Neural cell (in vitro differentiated cells): ENCODE measurements around the gene FGD4. TPM values are rescaled to one million over a fixed set of nuclear protein-coding genes. Genes with fewer than 3 reads are reported as not detected.

Experiments
- H2AFZ ChIP-seq: fragments of 200-600, 300-800 bp; sonication (generic), shearing (Covaris generic); 2 replicates; pipeline ENCODE4 v1.6.0; 2014; ENCODE audit warnings: low read depth, mild to moderate bottlenecking, antibody characterized with exemption, low read length, moderate library complexity
- H3F3A ChIP-seq: fragments of 200-600 bp; shearing (Covaris generic); 2 replicates; pipeline ENCODE4 v1.6.1; 2016; ENCODE audit warnings: mild to moderate bottlenecking, moderate library complexity, mixed read lengths, antibody characterized with exemption, low read length; ENCODE audit not compliant: insufficient read depth, poor library complexity, severe bottlenecking
- H3K27ac ChIP-seq: fragments of 200-600, 300-800 bp; sonication (generic), shearing (Covaris generic); 2 replicates; pipeline ENCODE4 v1.5.1; 2014; ENCODE audit warnings: mild to moderate bottlenecking, low read length, moderate library complexity
- H3K27me3 ChIP-seq: fragments of 300-800, 200-600 bp; sonication (generic), shearing (Covaris generic); 2 replicates; pipeline ENCODE4 v1.6.0; 2014; ENCODE audit warnings: mild to moderate bottlenecking, low read depth, low read length, moderate library complexity; ENCODE audit not compliant: insufficient read depth
- H3K36me3 ChIP-seq: fragments of 300-800, 200-600 bp; sonication (generic), shearing (Covaris generic); 2 replicates; pipeline ENCODE4 v1.5.1; 2014; ENCODE audit warnings: mild to moderate bottlenecking, antibody characterized with exemption, low read length, moderate library complexity; ENCODE audit not compliant: insufficient read depth
- H3K4me2 ChIP-seq: fragments of 300-800, 200-600 bp; sonication (generic), shearing (Covaris generic); 2 replicates; pipeline ENCODE4 v1.6.0; 2014; ENCODE audit warnings: mild to moderate bottlenecking, low read length
- H3K4me3 ChIP-seq: fragments of 300-800, 200-600 bp; sonication (generic), shearing (Covaris generic); 2 replicates; pipeline ENCODE4 v1.5.1; 2014; ENCODE audit warnings: mild to moderate bottlenecking, low read length, moderate library complexity
- H3K79me2 ChIP-seq: fragments of 200-600 bp; shearing (Covaris generic); replicated peaks from 2 replicates; pipeline ENCODE4 v1.6.0; 2014; ENCODE audit warnings: mild to moderate bottlenecking, low read length, moderate library complexity; ENCODE audit not compliant: insufficient read depth
- H3K9ac ChIP-seq: fragments of 300-800, 200-600 bp; sonication (generic), shearing (Covaris generic); 2 replicates; pipeline ENCODE4 v1.6.1; 2016; ENCODE audit warnings: mild to moderate bottlenecking, low read length, mixed read lengths
- H3K9me2 ChIP-seq: fragments of 200-600 bp; shearing (Covaris generic); 2 replicates; pipeline ENCODE4 v1.6.1; 2016; ENCODE audit warnings: mild to moderate bottlenecking, low read length, mixed read lengths; ENCODE audit not compliant: insufficient read depth
- H3K9me3 ChIP-seq: fragments of 200-600, 300-800 bp; sonication (generic), shearing (Covaris generic); 2 replicates; pipeline ENCODE4 v1.6.1; 2016; ENCODE audit warnings: mild to moderate bottlenecking, mixed run types, low read length, moderate library complexity, mixed read lengths
- H4K20me1 ChIP-seq: fragments of 200-600 bp; shearing (Covaris generic); 2 replicates; pipeline ENCODE4 v1.6.1; 2016; ENCODE audit warnings: mild to moderate bottlenecking, mixed run types; ENCODE audit not compliant: insufficient read depth
- CTCF ChIP-seq: fragments of 450-650 bp; IDR thresholded peaks from 2 replicates; pipeline ENCODE4 v1.5.1; 2014; ENCODE audit warnings: antibody characterized with exemption, mild to moderate bottlenecking, moderate library complexity; ENCODE audit not compliant: poor library complexity, severe bottlenecking
- EP300 ChIP-seq: fragments of 450-650 bp; conservative IDR thresholded peaks from 2 replicates; pipeline ENCODE4 v1.6.1; 2014; ENCODE audit warnings: antibody characterized with exemption, mild to moderate bottlenecking, moderate library complexity; ENCODE audit not compliant: poor library complexity, severe bottlenecking
- EZH2 ChIP-seq: fragments of 200-600, 300-800 bp; shearing (Covaris generic), sonication (generic); IDR thresholded peaks from 2 replicates; pipeline ENCODE4 v1.6.1; 2014; ENCODE audit warnings: antibody characterized with exemption, low read length, borderline replicate concordance, mild to moderate bottlenecking; ENCODE audit not compliant: insufficient read depth, poor library complexity, severe bottlenecking
- MXI1 ChIP-seq: fragments of 450-650 bp; conservative IDR thresholded peaks from 2 replicates; pipeline ENCODE4 v1.6.1; 2014; ENCODE audit warnings: antibody characterized with exemption, mild to moderate bottlenecking; ENCODE audit not compliant: poor library complexity, severe bottlenecking
- POLR2AphosphoS5 ChIP-seq: IDR thresholded peaks from 2 replicates; pipeline ENCODE4 v1.6.1; 2012
- RAD21 ChIP-seq: fragments of 450-650 bp; conservative IDR thresholded peaks from 2 replicates; pipeline ENCODE4 v1.6.1; 2014; ENCODE audit warnings: antibody characterized with exemption, mild to moderate bottlenecking, moderate library complexity
- REST ChIP-seq: IDR thresholded peaks from 2 replicates; pipeline ENCODE4 v1.6.1; 2012; ENCODE audit warnings: borderline replicate concordance
- SMC3 ChIP-seq: fragments of 450-650 bp; conservative IDR thresholded peaks from 2 replicates; pipeline ENCODE4 v1.6.1; 2014; ENCODE audit warnings: antibody characterized with exemption, mild to moderate bottlenecking, moderate library complexity; ENCODE audit not compliant: poor library complexity
- TAF1 ChIP-seq: IDR thresholded peaks from 2 replicates; pipeline ENCODE4 v1.6.1; 2012; ENCODE audit warnings: low read depth
- polyA plus RNA-seq: library from polyadenylated mRNA; depleted of rRNA; stranded (reverse); fragments of >200 nt; gene quantifications from 2 replicates; pipeline ENCODE4 v1.2.3, GENCODE V29; 2014

The FGD4 gene
- polyA plus RNA-seq, 1 donor from 2014 or later, result 24.4 TPM

- Histone ChIP-seq H3K79me2 (no peaks in the 10 kb centered on the region), H3K4me3 (no peak overlapping the region), H2AFZ (no peak overlapping the region), H3K27me3 (no peaks in the 10 kb centered on the region), H3K9me2 (no peaks in the 10 kb centered on the region), H4K20me1 (no peaks in the 10 kb centered on the region), H3K4me2 (no peak overlapping the region), H3K9me3 (no peaks in the 10 kb centered on the region), H3K27ac (no peak overlapping the region), H3K9ac (no peak overlapping the region), H3F3A (no peaks in the 10 kb centered on the region), H3K36me3 (peaks cover 5% of the 10 kb centered on the region)
- TF ChIP-seq REST, result no peak
- no peak for TF ChIP-seq EZH2
- no peak for TF ChIP-seq EP300
- TF ChIP-seq TAF1, result no peak
- TF ChIP-seq MXI1, result no peak
- TF ChIP-seq SMC3, result no peak
- TF ChIP-seq POLR2AphosphoS5, result no peak
- TF ChIP-seq RAD21, result no peak
- no peak for TF ChIP-seq CTCF
Measured at GRCh38 chr12:32609966-32610365, 210.6 kb downstream of the FGD4 start.

- Histone ChIP-seq H3K9me3 (no peaks in the 10 kb centered on the region), H3K27me3 (no peaks in the 10 kb centered on the region), H3F3A (no peaks in the 10 kb centered on the region), H3K36me3 (peaks cover 8% of the 10 kb centered on the region), H3K9ac (no peak overlapping the region), H4K20me1 (no peaks in the 10 kb centered on the region), H3K9me2 (no peaks in the 10 kb centered on the region), H2AFZ (no peak overlapping the region), H3K4me3 (no peak overlapping the region), H3K4me2 (no peak overlapping the region), H3K79me2 (no peaks in the 10 kb centered on the region), H3K27ac (no peak overlapping the region)
- no peak for TF ChIP-seq TAF1
- no peak for TF ChIP-seq SMC3
- TF ChIP-seq RAD21, result no peak
Measured at GRCh38 chr12:32611986-32612385, 212.6 kb downstream of the FGD4 start.
